G401 (cell line): ENCODE data around the gene SLC16A3. TPM values are rescaled to one million over a fixed set of nuclear protein-coding genes. Genes with fewer than 3 reads are reported as not detected.

ENCODE experiments used
- DNase-seq: peaks from one replicate; pipeline ENCODE4 v3.0.0-alpha.2; 2015; ENCODE audit warnings: low spot score
- in situ Hi-C: cut with HindIII; loops from 2 replicates; pipeline ENCODE4 v1.10.0; 2016; ENCODE audit warnings: low sequenced_read_pairs, mixed read lengths
- total RNA-seq: library from RNA; depleted of rRNA; stranded (reverse); fragments of >200 nt; shearing (Covaris generic); gene quantifications from 2 replicates; pipeline ENCODE4 v1.2.3, GENCODE V29; 2014

The SLC16A3 gene
- total RNA-seq, 1 experiment from 2014 or later, result 292 TPM

DNA sequence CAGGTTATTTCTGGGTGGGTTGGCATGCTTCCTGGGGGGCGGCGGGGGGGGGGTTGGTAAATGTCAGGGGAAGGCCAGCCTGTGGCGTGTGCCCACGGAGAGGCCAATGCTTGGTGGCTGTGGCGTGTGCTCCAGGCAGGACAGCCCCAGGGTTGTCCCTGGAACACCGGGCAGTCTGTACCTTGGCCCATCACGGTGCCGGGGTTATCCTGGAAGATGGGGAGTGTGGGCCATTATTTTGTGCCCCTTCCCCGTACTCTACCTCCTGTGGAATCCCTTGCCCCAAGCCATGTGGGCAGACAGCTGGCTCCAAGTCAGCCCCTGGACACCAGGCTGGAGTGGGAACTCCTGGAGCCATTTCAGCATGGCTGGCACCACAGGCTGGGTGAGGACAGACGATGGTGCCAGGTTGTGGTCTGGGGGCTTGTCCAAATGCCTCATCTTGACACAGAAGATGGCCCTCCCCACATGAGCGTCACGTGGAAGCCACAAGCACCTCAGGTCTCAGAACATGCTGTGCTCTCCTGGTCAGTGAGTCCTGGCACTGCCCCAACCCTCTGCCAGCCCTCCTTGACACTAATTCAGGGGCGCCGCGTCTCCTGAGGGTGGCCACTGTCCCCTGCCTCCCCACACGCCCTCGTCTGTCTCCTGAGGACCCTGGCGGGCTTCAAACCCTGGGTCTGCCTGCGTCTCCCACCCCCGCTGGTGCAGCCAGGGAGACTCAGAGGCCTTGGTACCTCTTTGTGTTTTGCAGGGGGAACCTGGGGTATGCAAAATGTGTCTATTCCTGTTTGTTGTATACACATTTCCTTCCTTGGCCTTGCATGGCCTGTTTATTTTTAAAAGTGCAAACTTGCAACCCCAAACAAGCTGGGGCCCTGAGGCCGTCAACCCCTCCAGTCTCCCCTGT, 4.3 kb downstream of the SLC16A3 start:
- in situ Hi-C loops, result no loop called here
- DNase-seq, result no peak

DNA sequence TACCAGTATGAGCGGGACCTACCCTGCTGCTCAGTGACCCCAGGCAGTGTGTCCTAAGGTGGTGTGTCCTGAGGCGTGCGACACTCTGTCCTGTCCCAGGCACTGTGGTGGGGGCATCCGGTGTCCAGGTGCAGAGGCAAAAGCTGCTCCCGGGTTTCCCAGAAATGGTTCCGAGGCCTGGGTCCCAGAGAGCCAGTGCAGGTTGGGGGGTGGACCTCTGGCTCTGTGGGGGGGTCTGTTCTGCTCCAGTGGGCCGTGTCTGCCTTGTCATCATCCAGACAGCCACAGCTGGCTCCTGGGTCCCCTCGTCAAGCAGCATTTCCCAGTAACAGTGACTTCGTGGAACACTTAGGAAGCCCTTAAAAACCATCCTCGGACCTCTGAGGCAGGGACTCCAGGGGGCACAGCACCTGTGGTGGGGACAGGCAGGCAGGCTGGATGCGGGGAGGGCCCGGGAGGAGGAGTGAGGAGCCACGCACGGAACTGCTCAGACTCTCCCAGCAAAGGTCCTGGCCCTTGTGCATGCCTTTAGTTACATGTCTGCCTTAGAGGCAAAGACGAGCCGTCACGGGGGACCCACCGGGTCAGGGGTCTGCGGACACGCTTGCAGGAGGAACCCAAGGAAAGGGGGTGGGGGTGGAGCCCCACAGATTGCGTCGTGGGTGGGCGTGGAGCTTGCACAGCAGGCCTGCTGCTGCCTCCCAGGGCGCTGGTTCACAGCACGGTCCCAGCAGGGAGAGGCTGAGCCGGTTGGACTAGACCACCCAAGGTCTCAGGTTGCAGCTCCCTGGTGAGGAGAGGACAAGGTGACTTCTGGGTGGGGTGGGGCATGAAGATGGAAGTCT, 5.6 kb downstream of the SLC16A3 start:
- DNase-seq, result no peak
- in situ Hi-C loops, result no loop called here

DNA sequence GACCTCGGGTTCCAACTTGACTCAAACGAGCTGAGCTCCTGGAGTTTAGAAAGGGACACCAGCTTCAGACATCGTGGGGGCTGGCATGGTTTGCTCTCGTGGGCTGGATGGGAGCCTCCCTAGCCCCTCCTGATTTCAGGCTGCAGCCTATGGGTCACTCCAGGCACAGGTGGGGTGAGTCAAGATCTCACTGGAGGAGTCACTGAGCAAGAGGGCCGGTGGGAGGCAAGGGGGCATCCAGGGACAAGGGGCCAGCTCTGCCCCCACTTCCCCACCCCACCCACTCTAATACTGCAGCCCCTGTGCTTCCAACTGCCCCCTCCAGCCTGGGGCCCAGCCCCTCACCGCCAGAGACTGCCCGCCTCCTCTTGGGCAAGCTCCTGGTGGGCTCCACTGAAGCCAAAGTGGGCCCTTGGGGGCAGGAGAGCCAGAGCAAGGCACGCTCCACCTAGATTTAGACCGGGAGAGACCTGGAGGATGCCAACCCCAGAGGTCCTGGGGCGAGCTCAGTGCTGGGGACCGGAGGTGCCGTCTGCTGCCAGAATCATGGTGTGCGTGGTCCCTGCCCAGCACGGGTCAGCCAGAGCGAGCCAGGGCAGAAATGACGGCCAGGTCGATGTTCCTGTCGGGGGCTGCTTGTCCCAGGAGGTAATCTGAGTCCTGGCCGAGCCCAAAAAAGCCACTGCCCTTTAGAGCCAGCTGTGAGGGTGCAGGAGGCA, 6.4 kb downstream of the SLC16A3 start:
- in situ Hi-C loops, result no loop called here
- DNase-seq, result no peak

DNA sequence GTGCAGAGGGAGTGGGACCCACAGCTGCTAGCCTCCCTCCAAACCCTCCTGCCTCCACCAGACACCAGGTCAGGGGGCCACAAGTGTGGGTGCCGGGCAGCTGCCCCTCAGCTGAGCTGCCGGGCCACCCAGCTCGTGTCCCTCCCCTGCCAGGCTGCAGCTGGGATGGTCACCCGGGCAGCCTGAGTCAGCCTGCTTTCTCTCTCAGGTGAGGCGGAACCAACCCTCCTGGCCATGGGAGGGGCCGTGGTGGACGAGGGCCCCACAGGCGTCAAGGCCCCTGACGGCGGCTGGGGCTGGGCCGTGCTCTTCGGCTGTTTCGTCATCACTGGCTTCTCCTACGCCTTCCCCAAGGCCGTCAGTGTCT, 6.9 kb downstream of the SLC16A3 start:
- in situ Hi-C loops, result no loop called here
- no peak for DNase-seq

DNA sequence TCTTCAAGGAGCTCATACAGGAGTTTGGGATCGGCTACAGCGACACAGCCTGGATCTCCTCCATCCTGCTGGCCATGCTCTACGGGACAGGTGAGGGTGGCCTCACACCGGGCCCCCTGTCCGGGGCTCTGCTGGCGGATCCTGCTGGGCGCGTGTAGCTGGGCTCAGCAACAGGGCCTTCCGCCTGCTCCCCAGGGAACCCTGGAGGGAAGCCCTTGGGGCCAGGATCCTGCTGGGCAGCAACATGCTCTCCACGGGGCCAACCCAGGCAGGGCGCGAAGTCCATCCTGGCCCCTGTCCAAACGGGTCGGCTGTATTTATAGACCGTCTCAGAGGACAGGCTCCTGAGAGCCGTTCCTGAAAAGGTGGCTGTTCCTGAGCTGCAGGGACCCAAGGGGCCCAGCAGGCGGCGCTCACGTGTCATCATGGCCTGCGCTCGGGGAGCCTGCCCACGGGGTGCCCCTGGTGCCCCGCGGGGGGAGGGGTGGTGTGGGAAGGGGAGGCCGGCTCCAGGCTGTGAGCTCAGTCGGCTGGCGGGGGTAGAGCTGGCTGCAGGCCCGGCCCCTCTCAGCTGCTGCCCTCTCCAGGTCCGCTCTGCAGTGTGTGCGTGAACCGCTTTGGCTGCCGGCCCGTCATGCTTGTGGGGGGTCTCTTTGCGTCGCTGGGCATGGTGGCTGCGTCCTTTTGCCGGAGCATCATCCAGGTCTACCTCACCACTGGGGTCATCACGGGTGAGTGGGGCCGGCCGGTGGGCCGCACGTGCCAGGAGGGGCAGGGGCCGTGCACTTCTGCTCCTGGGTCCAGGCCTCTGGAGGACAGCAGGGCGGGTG, 7.5 kb downstream of the SLC16A3 start:
- DNase-seq, result peak; percentile 77
- in situ Hi-C loops, result no loop called here

DNA sequence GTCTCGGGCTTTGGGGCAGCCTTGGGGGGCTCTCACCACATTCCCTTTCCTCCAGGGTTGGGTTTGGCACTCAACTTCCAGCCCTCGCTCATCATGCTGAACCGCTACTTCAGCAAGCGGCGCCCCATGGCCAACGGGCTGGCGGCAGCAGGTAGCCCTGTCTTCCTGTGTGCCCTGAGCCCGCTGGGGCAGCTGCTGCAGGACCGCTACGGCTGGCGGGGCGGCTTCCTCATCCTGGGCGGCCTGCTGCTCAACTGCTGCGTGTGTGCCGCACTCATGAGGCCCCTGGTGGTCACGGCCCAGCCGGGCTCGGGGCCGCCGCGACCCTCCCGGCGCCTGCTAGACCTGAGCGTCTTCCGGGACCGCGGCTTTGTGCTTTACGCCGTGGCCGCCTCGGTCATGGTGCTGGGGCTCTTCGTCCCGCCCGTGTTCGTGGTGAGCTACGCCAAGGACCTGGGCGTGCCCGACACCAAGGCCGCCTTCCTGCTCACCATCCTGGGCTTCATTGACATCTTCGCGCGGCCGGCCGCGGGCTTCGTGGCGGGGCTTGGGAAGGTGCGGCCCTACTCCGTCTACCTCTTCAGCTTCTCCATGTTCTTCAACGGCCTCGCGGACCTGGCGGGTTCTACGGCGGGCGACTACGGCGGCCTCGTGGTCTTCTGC, 8.4 kb downstream of the SLC16A3 start:
- in situ Hi-C loops, result no loop called here
- DNase-seq, result no peak

DNA sequence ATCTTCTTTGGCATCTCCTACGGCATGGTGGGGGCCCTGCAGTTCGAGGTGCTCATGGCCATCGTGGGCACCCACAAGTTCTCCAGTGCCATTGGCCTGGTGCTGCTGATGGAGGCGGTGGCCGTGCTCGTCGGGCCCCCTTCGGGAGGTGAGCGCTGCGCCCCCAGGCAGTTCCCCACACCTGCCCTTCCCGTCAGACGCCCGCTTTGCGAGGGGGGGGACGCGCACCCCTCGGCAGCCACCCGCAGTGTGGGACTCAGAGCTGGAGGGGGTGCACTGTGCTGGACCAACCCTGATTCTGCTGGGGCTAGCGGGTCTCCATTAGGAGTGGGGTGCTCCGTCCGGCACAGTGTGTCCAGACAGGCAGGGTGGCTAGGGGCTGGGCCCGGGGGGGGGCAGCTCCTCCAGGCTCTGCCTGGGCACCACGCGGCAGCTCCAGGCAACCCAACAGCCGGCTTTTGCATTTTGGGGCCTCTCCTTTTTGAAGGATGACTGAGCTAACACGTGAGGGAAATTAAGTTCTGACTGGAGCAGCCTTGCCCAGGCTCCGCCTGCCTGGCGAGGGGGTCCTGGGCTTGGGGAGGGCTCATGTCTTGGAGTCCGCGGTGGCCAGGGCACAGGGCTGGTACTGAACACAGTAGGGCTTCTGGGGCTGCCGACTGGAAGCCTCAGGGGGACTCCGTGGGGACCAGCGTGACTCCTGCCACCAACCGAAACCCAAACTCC, 9.1 kb downstream of the SLC16A3 start:
- in situ Hi-C loops, result no loop called here
- no peak for DNase-seq

DNA sequence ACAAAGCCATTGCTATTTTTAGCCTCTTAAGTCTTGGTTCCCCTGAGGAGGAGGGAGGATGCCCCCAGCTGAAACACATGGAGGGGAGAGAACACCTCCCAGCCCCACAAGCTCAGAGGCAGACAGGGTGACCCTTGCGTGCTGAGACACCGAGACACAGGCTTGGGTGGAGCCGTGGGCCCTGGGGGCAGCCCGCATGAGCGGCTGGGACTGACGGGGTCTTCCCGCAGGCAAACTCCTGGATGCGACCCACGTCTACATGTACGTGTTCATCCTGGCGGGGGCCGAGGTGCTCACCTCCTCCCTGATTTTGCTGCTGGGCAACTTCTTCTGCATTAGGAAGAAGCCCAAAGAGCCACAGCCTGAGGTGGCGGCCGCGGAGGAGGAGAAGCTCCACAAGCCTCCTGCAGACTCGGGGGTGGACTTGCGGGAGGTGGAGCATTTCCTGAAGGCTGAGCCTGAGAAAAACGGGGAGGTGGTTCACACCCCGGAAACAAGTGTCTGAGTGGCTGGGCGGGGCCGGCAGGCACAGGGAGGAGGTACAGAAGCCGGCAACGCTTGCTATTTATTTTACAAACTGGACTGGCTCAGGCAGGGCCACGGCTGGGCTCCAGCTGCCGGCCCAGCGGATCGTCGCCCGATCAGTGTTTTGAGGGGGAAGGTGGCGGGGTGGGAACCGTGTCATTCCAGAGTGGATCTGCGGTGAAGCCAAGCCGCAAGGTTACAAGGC, 9.8 kb downstream of the SLC16A3 start:
- peak; percentile 53 for DNase-seq
- in situ Hi-C loops, result no loop called here

DNA sequence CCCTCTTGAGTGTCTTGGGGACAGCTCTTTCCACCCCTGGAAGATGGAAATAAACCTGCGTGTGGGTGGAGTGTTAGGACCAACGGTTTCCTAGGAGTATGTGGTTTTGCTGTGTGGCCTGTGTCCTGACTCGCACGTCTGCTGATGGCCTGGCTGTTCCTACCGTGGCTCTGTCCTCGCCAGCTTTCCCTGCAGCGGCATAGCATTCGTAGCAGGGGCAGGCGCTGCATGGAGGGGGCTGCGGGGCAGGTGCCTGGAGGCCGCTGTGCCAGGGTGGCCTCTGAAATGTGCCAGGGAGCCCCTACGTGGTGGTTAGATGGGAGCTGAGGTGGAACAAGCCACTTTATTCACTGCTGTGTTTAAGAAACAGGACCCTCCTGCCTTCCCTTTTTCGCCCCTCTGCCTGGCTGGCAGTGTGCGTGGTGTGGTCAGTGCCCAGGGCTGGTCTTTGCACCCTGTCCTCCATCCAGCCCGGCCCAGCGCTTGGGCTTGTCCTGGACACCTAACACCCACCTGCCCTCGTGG, 10.6 kb downstream of the SLC16A3 start:
- no peak for DNase-seq
- in situ Hi-C loops, result no loop called here

DNA sequence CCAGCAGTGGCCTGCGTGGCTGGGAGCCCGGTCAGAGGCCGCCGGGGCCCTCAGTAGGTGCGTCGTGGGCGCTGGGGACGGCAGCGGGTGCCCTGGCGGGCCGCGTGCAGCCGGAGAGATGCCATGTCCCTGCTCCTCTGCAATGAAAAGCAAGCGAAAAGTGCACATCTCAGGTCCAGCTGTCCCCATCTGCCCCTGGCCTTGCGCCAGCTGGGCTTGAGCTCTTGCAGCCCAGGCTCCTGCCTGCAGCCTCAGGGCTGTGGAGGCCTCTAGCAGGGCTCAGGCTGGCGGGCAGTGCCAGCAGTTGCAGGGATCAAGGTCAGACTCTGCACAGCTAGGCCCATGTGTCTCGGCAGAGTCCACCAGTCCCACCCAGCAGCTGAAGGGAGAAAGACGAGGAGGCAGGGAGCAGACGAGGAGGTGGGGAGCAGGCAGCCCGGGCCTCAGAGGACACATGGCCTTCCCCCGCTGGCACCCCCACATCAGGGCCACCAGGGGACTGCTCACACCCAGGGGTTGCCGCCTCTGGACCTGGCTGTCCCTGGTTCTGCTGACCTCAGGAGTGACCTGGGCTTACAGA, 11.2 kb downstream of the SLC16A3 start:
- in situ Hi-C loops, result no loop called here
- DNase-seq, result peak; percentile 61

DNA sequence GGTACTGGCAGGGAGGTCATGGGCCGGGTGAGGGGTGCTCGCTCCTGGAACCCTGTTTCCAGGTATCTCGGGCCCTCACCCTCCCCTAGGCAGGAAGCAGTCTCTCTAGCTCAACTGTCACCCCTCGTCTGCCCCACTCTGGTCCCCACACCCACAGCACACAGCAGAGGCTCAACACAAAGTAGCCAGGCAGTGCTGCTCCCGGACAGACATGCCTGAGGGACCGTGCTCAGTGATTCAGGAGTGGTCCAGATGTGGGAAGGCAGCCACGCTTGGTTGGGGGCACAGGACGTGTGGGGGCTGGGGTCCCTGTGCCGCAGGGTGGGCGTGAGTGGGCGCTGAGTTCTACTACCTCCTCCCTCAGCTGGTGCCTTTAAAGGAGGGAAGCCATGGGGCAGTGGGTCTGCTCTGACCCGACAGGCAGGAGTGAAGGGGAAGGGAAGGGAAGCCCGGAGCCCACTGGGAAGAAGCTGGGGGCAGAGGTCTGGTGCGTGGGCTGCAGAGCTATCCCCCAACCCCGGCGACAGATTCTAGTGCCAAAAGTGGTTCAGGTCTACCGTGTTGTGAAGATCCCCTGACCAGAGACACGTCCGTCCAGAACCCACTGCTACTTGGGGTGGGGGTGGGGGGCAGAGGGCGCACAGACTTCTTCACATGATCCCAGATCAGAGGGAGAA, 11.8 kb downstream of the SLC16A3 start:
- no peak for DNase-seq
- in situ Hi-C loops, result no loop called here

DNA sequence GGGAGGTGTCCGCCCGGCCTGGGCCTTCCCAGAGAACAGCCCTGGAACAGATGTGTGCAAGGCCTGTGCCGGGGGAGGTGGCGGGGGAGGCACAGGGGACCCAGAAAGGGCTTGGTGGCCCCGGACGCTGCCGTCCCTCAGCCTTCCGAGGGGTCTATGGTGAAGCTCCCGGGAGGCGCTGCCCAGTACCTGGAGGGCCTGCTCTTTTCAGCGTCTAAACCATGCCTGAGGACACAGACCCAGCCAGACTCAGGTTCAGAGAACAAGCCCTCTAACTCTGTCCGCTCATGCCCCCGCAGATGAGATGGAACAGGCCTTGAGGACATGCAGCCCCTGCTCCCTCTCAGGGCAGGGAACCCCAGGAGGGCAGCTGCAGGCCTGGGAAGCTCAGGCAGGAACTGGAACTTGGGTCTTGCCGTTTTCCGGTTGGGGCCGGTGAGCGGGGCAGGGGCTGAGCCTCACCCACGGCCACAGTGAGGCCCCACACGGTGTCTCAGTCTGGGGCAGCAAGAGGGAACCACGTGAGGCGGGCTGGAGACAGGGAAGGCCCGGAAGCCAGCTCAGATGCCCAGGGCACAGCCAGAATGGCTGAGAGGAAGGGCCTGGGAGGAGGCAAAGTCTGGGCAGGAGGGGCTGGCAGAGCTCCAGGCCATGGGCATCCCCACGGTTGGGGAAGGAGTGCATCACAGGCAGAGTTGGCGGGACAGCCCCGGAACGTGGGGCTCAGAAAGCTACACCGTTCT, 12.5 kb downstream of the SLC16A3 start:
- in situ Hi-C loops, result no loop called here

DNA sequence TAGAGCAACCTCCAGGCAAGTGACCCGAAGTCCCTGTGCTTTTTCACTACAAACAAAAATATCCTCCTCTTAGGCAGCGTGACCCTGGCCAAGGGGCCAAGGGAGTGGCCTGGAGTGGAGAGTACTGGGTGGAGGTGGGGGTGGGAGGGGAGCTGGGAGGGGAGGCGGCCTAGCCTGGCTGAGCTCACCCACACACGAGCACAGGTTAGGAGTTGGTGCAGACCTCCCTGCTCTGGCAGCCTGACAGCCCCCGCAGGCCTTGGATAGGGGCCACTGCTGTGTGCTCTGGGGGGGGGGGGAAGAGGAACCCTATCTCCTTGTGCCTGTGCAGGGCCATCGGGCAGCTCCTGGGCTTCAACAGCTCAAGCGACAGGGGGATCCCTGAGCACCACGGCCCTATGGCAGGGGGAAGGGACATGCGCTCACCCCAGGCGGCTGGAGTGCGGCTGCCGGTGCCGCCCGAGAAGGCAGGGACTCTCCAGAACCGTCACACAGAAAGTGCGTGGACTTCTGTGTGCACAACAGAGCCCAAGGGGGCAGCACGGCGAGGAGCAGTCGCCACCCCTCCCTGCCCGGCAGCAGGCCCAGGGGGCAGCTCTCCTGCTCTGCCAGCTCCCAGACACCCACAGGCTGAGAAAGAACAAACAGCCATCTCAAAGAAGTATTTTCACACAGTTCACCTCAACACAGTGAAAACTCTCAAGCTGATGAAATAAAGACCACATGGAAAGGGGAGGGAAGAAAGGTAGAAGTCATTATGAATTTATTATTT, 13.3 kb downstream of the SLC16A3 start:
- in situ Hi-C loops, result no loop called here
- peak; percentile 74 for DNase-seq

More for the DNA sequence above, 12.5 kb downstream of the SLC16A3 start:
- peak; percentile 77 for DNase-seq

DNA sequence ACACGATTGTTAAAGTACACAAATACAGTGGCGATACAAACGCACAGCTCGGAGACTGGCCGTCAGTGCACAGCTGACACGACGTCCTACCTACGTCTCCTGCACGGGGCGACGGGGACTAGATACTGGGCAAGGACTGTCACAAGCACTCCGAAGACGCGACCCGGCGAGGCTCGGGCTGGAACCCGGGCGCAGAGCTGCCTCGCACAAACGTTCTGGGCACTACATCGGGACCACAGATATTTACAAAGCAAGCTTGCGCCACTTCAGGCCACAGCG, 13.8 kb downstream of the SLC16A3 start:
- DNase-seq, result no peak
- in situ Hi-C loops, result no loop called here
